GM20000 (cell line): ENCODE results near the gene RGS9.
"Not testable (repeated sequence)": the region's sequence is repeated elsewhere in the genome, so short reads cannot be mapped to it uniquely, and the experiment has no call there.

Experiments
- DNase-seq: peaks from one replicate; pipeline ENCODE4 v3.0.0; 2012; ENCODE audit warnings: low spot score
- CTCF ChIP-seq: IDR thresholded peaks from 2 replicates; pipeline ENCODE4 v1.5.1; 2012; ENCODE audit warnings: mild to moderate bottlenecking, control low read depth; ENCODE audit errors: extremely low read depth, missing control alignments

Gene RGS9

GRCh38 chr17:65172496-65173136 is 35.4 kb downstream of the RGS9 start:
- no peak for DNase-seq
- TF ChIP-seq CTCF, result no peak

- no peak for DNase-seq
- no peak for TF ChIP-seq CTCF
Observed at GRCh38 chr17:65173284-65173793, 36.2 kb downstream of the RGS9 start.

- TF ChIP-seq CTCF, result no peak
- no peak for DNase-seq
Observed at GRCh38 chr17:65173976-65174683, 37.0 kb downstream of the RGS9 start.

GRCh38 chr17:65174974-65175373 is 37.8 kb downstream of the RGS9 start:
- TF ChIP-seq CTCF, result no peak
- DNase-seq, result no peak

- no peak for DNase-seq
- no peak for TF ChIP-seq CTCF
Observed at GRCh38 chr17:65175952-65176351, 38.8 kb downstream of the RGS9 start.

- DNase-seq, result no peak
- TF ChIP-seq CTCF, result no peak
Observed at GRCh38 chr17:65176646-65177409, 39.7 kb downstream of the RGS9 start.

GRCh38 chr17:65177901-65178300 is 40.7 kb downstream of the RGS9 start:
- no peak for DNase-seq
- no peak for TF ChIP-seq CTCF

GRCh38 chr17:65180276-65180675 is 43.1 kb downstream of the RGS9 start:
- DNase-seq, result not testable (repeated sequence)

- not testable (repeated sequence) for DNase-seq
Observed at GRCh38 chr17:65180752-65181236, 43.6 kb downstream of the RGS9 start.
